ENCODE data around the gene GDI2. TPM values are rescaled to one million over a fixed set of nuclear protein-coding genes. Genes with fewer than 3 reads are reported as not detected.

Gene GDI2
- total RNA-seq, 1 experiment from 2014 or later: 321 TPM

DNA sequence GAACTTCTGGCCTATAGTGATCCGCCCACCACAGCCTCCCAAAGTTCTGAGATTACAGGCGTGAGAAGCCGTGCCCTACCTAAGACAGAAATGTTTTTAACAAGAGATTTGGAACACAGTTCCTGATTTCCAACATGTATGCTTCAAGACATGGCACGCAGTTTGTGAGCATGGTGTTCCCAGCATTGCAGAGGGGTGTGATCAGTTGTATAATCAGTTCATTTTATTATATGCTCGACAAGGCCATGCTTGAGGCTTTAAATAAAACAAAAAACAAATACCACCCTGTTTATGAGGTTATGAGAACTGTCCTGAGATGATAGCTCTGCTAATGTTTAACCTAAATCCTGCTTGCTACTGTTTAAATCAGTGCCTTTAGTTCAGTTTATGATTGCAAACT, 68.4 kb downstream of the GDI2 start:
- no peaks in the 10 kb centered on the region for H3K27me3 Mint-ChIP-seq (ENCODE audit: low read depth)
- no peaks in the 10 kb centered on the region for H3K9me3 Mint-ChIP-seq
- H3K36me3 Mint-ChIP-seq: peaks cover 64% of the 10 kb centered on the region
- H3K27ac Mint-ChIP-seq: no peak overlapping the region
- CTCF ChIA-PET: no interaction called here
- DNase-seq (ENCODE audit: low spot score): no peak
- no peak for ATAC-seq
- TF ChIP-seq GTF2I (CRISPR knock-in tag; conservative IDR thresholded peaks at IDR 0.05): no peak
- no peak for TF ChIP-seq ZNF121 (CRISPR knock-in tag; IDR thresholded peaks at IDR 0.05)
- no peak for TF ChIP-seq FOXJ3 (CRISPR knock-in tag; IDR thresholded peaks at IDR 0.05; ENCODE audit: borderline replicate concordance)
- TF ChIP-seq, protein P1, sequence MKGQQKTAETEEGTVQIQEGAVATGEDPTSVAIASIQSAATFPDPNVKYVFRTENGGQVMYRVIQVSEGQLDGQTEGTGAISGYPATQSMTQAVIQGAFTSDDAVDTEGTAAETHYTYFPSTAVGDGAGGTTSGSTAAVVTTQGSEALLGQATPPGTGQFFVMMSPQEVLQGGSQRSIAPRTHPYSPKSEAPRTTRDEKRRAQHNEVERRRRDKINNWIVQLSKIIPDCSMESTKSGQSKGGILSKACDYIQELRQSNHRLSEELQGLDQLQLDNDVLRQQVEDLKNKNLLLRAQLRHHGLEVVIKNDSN (CRISPR knock-in tag; IDR thresholded peaks at IDR 0.05): no peak
- no peak for TF ChIP-seq ERG (CRISPR knock-in tag; IDR thresholded peaks at IDR 0.05)
- TF ChIP-seq ELF4 (CRISPR knock-in tag; IDR thresholded peaks at IDR 0.05; ENCODE audit: low read depth): no peak
- TF ChIP-seq TCF7 (CRISPR knock-in tag; IDR thresholded peaks at IDR 0.05; ENCODE audit: low read depth): no peak
- no peak for TF ChIP-seq NR2C2 (CRISPR knock-in tag; IDR thresholded peaks at IDR 0.05)
- no peak for TF ChIP-seq ZNF281 (CRISPR knock-in tag; IDR thresholded peaks at IDR 0.05)
- TF ChIP-seq ATF6 (CRISPR knock-in tag; IDR thresholded peaks at IDR 0.05): no peak
- TF ChIP-seq AR (CRISPR knock-in tag; IDR thresholded peaks at IDR 0.05): no peak
- TF ChIP-seq SMAD4 (CRISPR knock-in tag; IDR thresholded peaks at IDR 0.05): no peak
- no peak for TF ChIP-seq CREB1 (CRISPR knock-in tag; IDR thresholded peaks at IDR 0.05)
- no peak for TF ChIP-seq CBFB (CRISPR knock-in tag; IDR thresholded peaks at IDR 0.05; ENCODE audit: low read depth)
- TF ChIP-seq SMAD3 (CRISPR knock-in tag; IDR thresholded peaks at IDR 0.05; ENCODE audit: borderline replicate concordance): no peak
- no peak for TF ChIP-seq E2F1 (CRISPR knock-in tag; IDR thresholded peaks at IDR 0.05)
- TF ChIP-seq GABPB1 (CRISPR knock-in tag; IDR thresholded peaks at IDR 0.05): no peak
- TF ChIP-seq CDX4 (CRISPR knock-in tag; IDR thresholded peaks at IDR 0.05; ENCODE audit: borderline replicate concordance): no peak
- POLR2A ChIA-PET: no interaction called here
- H3K4me3 Mint-ChIP-seq: no peak overlapping the region
- H3K4me1 Mint-ChIP-seq: peaks cover 19% of the 10 kb centered on the region
